GM12878 (cell line): ENCODE results near the gene CCNYL1. TPM values are rescaled to one million over a fixed set of nuclear protein-coding genes. Genes with fewer than 3 reads are reported as not detected.
"Not testable (repeated sequence)": the region's sequence is repeated elsewhere in the genome, so short reads cannot be mapped to it uniquely, and the experiment has no call there.

Experiments
- ATAC-seq: fragments of 200-7000 bp; cut with Tn5 transposase; 3 replicates; pipeline ENCODE4 v1.9.1; 2020; ENCODE audit warnings: mild to moderate bottlenecking, moderate library complexity
- BruUV-seq: library from RNA; stranded (reverse); fragments of 400-500 nt; replicated peaks from 2 replicates; lab custom pipeline; 2021; lab: Mats Ljungman, UMichigan
- CTCF ChIA-PET: fragments of 300-600 bp; sonication (Branson Sonifier 250); formaldehyde crosslinking; extraction: SDS; loops from one replicate; lab custom pipeline; 2021; ENCODE audit warnings: inconsistent platforms; lab: Yijun Ruan, JAX
- POLR2A ChIA-PET: fragments of 350-600 bp; formaldehyde crosslinking; extraction: SDS; loops from one replicate; lab custom pipeline; 2021; ENCODE audit warnings: inconsistent platforms; lab: Charles Lee
- RAD21 ChIA-PET: fragments of 300-600 bp; sonication (Branson Sonifier 250); formaldehyde crosslinking; loops from one replicate; lab custom pipeline; 2023; ENCODE audit warnings: antibody characterized with exemption; ENCODE audit not compliant: unreplicated experiment; lab: Charles Lee
- SMC1A ChIA-PET: fragments of 300-600 bp; sonication (Branson Sonifier 250); formaldehyde crosslinking; loops from one replicate; lab custom pipeline; 2023; ENCODE audit not compliant: unreplicated experiment, uncharacterized antibody; lab: Charles Lee
- DNase-seq: peaks from one replicate; pipeline ENCODE4 v3.0.0-alpha.2; 2011; ENCODE audit warnings: low read depth, low spot score
- FAIRE-seq: peaks from 3 replicates; lab custom pipeline; 2011; peaks lifted over from hg19 to GRCh38; lab: Jason Lieb, UNC
- H2AFZ ChIP-seq: 2 replicates; pipeline ENCODE4 v1.6.0; 2011; ENCODE audit warnings: low read depth, low read length, control low read depth; ENCODE audit not compliant: control insufficient read depth
- H3K27ac ChIP-seq: 2 replicates; pipeline ENCODE4 v1.5.1; 2011; ENCODE audit warnings: control low read depth; ENCODE audit not compliant: control insufficient read depth, insufficient read depth
- H3K27me3 ChIP-seq, 2 experiments: replicated peaks in 1 of 2; 2 replicates each; pipeline versions ENCODE4 v1.6.0 to v1.6.1; 2011; ENCODE audit warnings: low read length in 1 of 2; ENCODE audit not compliant: control insufficient read depth in 2 of 2, insufficient read depth in 2 of 2
- H3K36me3 ChIP-seq, 2 experiments: 2 replicates each; pipeline ENCODE4 v1.5.1; 2011; ENCODE audit warnings: low read length in 1 of 2; ENCODE audit not compliant: control insufficient read depth in 2 of 2, insufficient read depth in 2 of 2
- H3K4me1 ChIP-seq: 2 replicates; pipeline ENCODE4 v1.6.1; 2011; ENCODE audit warnings: mild to moderate bottlenecking, low read length, moderate library complexity, mixed read lengths; ENCODE audit not compliant: control insufficient read depth, insufficient read depth
- H3K4me2 ChIP-seq: 2 replicates; pipeline ENCODE4 v1.6.0; 2011; ENCODE audit warnings: control low read depth; ENCODE audit not compliant: control insufficient read depth, insufficient read depth
- H3K4me3 ChIP-seq: fragments of 200-600 bp; sonication (generic); 2 replicates; pipeline ENCODE4 v1.5.1; 2016
- H3K79me2 ChIP-seq: 2 replicates; pipeline ENCODE4 v1.6.0; 2011; ENCODE audit warnings: low read length; ENCODE audit not compliant: control insufficient read depth, insufficient read depth
- H3K9ac ChIP-seq: 2 replicates; pipeline ENCODE4 v1.8.0; 2011; ENCODE audit warnings: low read length, control low read depth, mixed read lengths; ENCODE audit not compliant: control insufficient read depth, insufficient read depth
- H3K9me3 ChIP-seq: replicated peaks from 3 replicates; pipeline ENCODE4 v1.5.1; 2011; ENCODE audit warnings: mild to moderate bottlenecking, low read length; ENCODE audit not compliant: control insufficient read depth, insufficient read depth
- H4K20me1 ChIP-seq: 2 replicates; pipeline ENCODE4 v1.6.0; 2011; ENCODE audit not compliant: control insufficient read depth, insufficient read depth
- BCL3 ChIP-seq: IDR thresholded peaks from 2 replicates; pipeline ENCODE4 v1.6.1; 2011; ENCODE audit warnings: borderline replicate concordance, low read depth, mild to moderate bottlenecking, moderate library complexity, low read length; ENCODE audit not compliant: insufficient read depth, poor library complexity, severe bottlenecking
- ETV6 ChIP-seq, 2 experiments: fragments of 450-650 bp in 1 of 2; IDR thresholded peaks in 1 of 2; conservative IDR thresholded peaks in 1 of 2; 2 replicates each; pipeline ENCODE4 v1.6.1; 2014; ENCODE audit warnings: antibody characterized with exemption in 1 of 2, borderline replicate concordance in 1 of 2, low read depth in 1 of 2, mild to moderate bottlenecking in 1 of 2, moderate library complexity in 1 of 2
- HDAC2 ChIP-seq: fragments of 200-600 bp; sonication (generic); IDR thresholded peaks from 2 replicates; pipeline ENCODE4 v1.6.1; 2017
- HDAC6 ChIP-seq: fragments of 200-600 bp; sonication (generic); IDR thresholded peaks from one replicate; pipeline ENCODE4 v1.8.0; 2017; ENCODE audit warnings: antibody characterized with exemption; ENCODE audit not compliant: unreplicated experiment
- MAX ChIP-seq: IDR thresholded peaks from 2 replicates; pipeline ENCODE4 v1.6.1; 2012; ENCODE audit warnings: low read depth, low read length, improper control_type of control experiment
- RBBP5 ChIP-seq: fragments of 200-600 bp; sonication (generic); conservative IDR thresholded peaks from 2 replicates; pipeline ENCODE4 v1.6.1; 2016
- RCOR1 ChIP-seq: conservative IDR thresholded peaks from 2 replicates; pipeline ENCODE4 v1.6.1; 2012; ENCODE audit warnings: low read depth, low read length, improper control_type of control experiment
- REST ChIP-seq: IDR thresholded peaks from 2 replicates; pipeline ENCODE4 v1.6.1; 2012; ENCODE audit warnings: mild to moderate bottlenecking, low read depth, low read length
- RUNX3 ChIP-seq: IDR thresholded peaks from 2 replicates; pipeline ENCODE4 v1.6.1; 2012; ENCODE audit warnings: low read length, inconsistent platforms
- WGBS: methylation state at CpG from one replicate; pipeline ENCODE4 v1.1.6; 2016; ENCODE audit warnings: low lambda C conversion rate; ENCODE audit not compliant: insufficient replicate concordance, insufficient coverage; ENCODE audit errors: missing lambda C conversion rate; 5-methylcytosine and 5-hydroxymethylcytosine counted together
- in situ Hi-C: fragments of 300-500 bp; cut with MboI; formaldehyde crosslinking; loops from 9 replicates; pipeline ENCODE4 v1.14.3; 2018; ENCODE audit warnings: mixed read lengths
- intact Hi-C: fragments of 100-400 bp; cut with micrococcal nuclease; formaldehyde crosslinking; loops from one replicate; pipeline ENCODE4 v1.14.2; 2022; ENCODE audit not compliant: unreplicated experiment
- polyA plus RNA-seq, 11 experiments: library from polyadenylated mRNA; depleted of rRNA in 4 of 11; unstranded in 6 of 11; stranded (reverse) in 5 of 11; fragments of >200 nt; fragmentation: Nextera tagmentation in 4 of 11; fragmentation: Illumina TruSeq in 1 of 11; extraction: Ambion mirVana in 4 of 11; extraction: Trizol in 1 of 11; gene quantifications; 1 replicate in 1 of 11; 2 replicates in 10 of 11; pipeline versions ENCODE4 v1.2.1 to v1.2.3, GENCODE V29; 2011 to 2016; ENCODE audit warnings: inconsistent platforms in 2 of 11, missing spikeins in 2 of 11, low read depth in 1 of 11
- total RNA-seq, 4 experiments: library from RNA; depleted of rRNA in 3 of 4; stranded (reverse); fragments of >200 nt in 3 of 4; fragmentation: Illumina TruSeq in 1 of 4; extraction: Trizol in 1 of 4; gene quantifications; 2 replicates each; pipeline versions ENCODE4 v1.2.1 to v1.2.3, GENCODE V29; 2013 to 2021

Gene CCNYL1
- total and polyA plus RNA-seq, 10 of the 15 experiments (the other 5 are each of a cell fraction or from before 2014, with no cell fraction given): 1.8 to 12.3 (median 5.9) TPM

- TF ChIP-seq HDAC6: no peak
- TF ChIP-seq REST: no peak
- no peak for TF ChIP-seq RCOR1
- no peak for TF ChIP-seq RBBP5
These were observed 7.1 kb downstream of the CCNYL1 start (continued) for GRCh38 chr2:207718521-207718920.

- WGBS: 100% methylated on average over 1 of the region's 1 CpG
- Histone ChIP-seq H3K36me3 (no peaks in the 10 kb centered on the region), H2AFZ (no peak overlapping the region), H3K4me1 (peaks cover 3% of the 10 kb centered on the region; the same call in 1 of the 2 replicates), H3K9me3 (no peaks in the 10 kb centered on the region), H3K27ac (no peak overlapping the region), H3K4me3 (no peak overlapping the region), H3K9ac (no peak overlapping the region), H3K79me2 (peaks cover 6% of the 10 kb centered on the region), H3K27me3 (no peaks in the 10 kb centered on the region), H4K20me1 (no peaks in the 10 kb centered on the region), H3K4me2 (no peak overlapping the region)
- no TSS peak for BruUV-seq
- in situ Hi-C loops: no loop called here
- ATAC-seq (no peak), FAIRE-seq (no peak), DNase-seq (no peak)
- intact Hi-C loops: no loop called here
- no peak for TF ChIP-seq HDAC2
- TF ChIP-seq RUNX3: no peak
- no peak for TF ChIP-seq MAX
- no peak for TF ChIP-seq ETV6 (conservative IDR thresholded peaks at IDR 0.05 in 1 of 2, IDR thresholded peaks at IDR 0.05 in 1 of 2; ENCODE audit: borderline replicate concordance in 1 of 2, low read depth in 1 of 2)
- TF ChIP-seq BCL3: no peak
- ChIA-PET CTCF (interaction anchor here (0.6 to 3.8 kb wide), 6 partner anchors 13 to 93 kb away, joined by 3 to 15 read pairs (median 4); no protein-coding TSS in a partner anchor), SMC1A (interaction anchor here (0.6 to 1.0 kb wide), 3 partner anchors 7 to 636 kb away, joined by 3 read pairs; no protein-coding TSS in a partner anchor), POLR2A (interaction anchor here (0.6 to 8.6 kb wide), 6 partner anchors 6 to 1627 kb away, joined by 3 to 84 read pairs (median 4); partner anchors contain the start of genes CCNYL1 and METTL21A), RAD21 (interaction anchor here (1.2 to 3.2 kb wide), 2 partner anchors 93 kb away, joined by 3 to 31 read pairs; partner anchors contain the start of gene METTL21A)
These were observed 7.6 kb downstream of the CCNYL1 start for GRCh38 chr2:207719008-207719407.

GRCh38 chr2:207719655-207720054 lies 8.2 kb downstream of the CCNYL1 start:
- H3K27ac ChIP-seq, H3K27me3 ChIP-seq, H3K4me2 ChIP-seq, H2AFZ ChIP-seq, H3K79me2 ChIP-seq, H3K36me3 ChIP-seq, BruUV-seq, H4K20me1 ChIP-seq, in situ Hi-C loops, H3K4me1 ChIP-seq, DNase-seq, H3K9ac ChIP-seq, H3K4me3 ChIP-seq, H3K9me3 ChIP-seq, ATAC-seq, FAIRE-seq: not testable (repeated sequence)
- ChIA-PET POLR2A (interaction anchor here (0.6 to 8.6 kb wide), 7 partner anchors 7 to 179 kb away, joined by 3 to 84 read pairs (median 4); partner anchors contain the start of genes CCNYL1 and METTL21A), CTCF (interaction anchor here (0.6 to 4.2 kb wide), 7 partner anchors 9 to 321 kb away, joined by 3 to 22 read pairs (median 5); partner anchors contain the start of gene CCNYL1), RAD21 (interaction anchor here (0.8 to 3.7 kb wide), 3 partner anchors 8 to 126 kb away, joined by 3 to 31 read pairs (median 24); partner anchors contain the start of genes CCNYL1 and METTL21A), SMC1A (interaction anchor here (0.6 to 1.4 kb wide), 4 partner anchors 13 to 345 kb away, joined by 3 to 8 read pairs (median 4); no protein-coding TSS in a partner anchor)
- 91% methylated on average over 2 of the region's 2 CpGs for WGBS
- intact Hi-C loops: loop anchor here (5.0 kb wide), 2 partner anchors 52 to 92 kb away; partner anchors contain the start of gene METTL21A
